Hematopoietic multipotent progenitor cell treated with erythropoietin and hydrocortisone succinate and interleukin-3 and kit ligand, for 4 days (in vitro differentiated cells): ENCODE results near the gene SSTR4.
"Not testable (repeated sequence)": the region's sequence is repeated elsewhere in the genome, so short reads cannot be mapped to it uniquely, and the experiment has no call there.

Experiments used
- DNase-seq: peaks from one replicate; pipeline ENCODE4 v3.0.0-alpha.2; 2015

SSTR4 gene

GRCh38 chr20:23034721-23035671 is at the start of gene SSTR4:
Gene SSTR4, plus strand, starts transcription at chr20:23035312. Its CDS starts 172 bp downstream, at chr20:23035484.
- no peak for DNase-seq

GRCh38 chr20:22986601-22987000 is 48.5 kb upstream of the SSTR4 start:
- DNase-seq, result peak; percentile 17

GRCh38 chr20:22991424-22991823 is 43.7 kb upstream of the SSTR4 start:
- DNase-seq, result not testable (repeated sequence)

- no peak for DNase-seq
These were observed 41.3 kb upstream of the SSTR4 start for GRCh38 chr20:22993823-22994222.

- no peak for DNase-seq
These were observed 39.2 kb upstream of the SSTR4 start for GRCh38 chr20:22995923-22996322.

- DNase-seq, result no peak
These were observed 36.6 kb upstream of the SSTR4 start for GRCh38 chr20:22998476-22998875.

- no peak for DNase-seq
These were observed 35.4 kb upstream of the SSTR4 start for GRCh38 chr20:22999756-23000155.

- no peak for DNase-seq
These were observed 34.7 kb upstream of the SSTR4 start for GRCh38 chr20:23000232-23000947.

GRCh38 chr20:23002276-23002675 is 32.8 kb upstream of the SSTR4 start:
- no peak for DNase-seq

GRCh38 chr20:23003077-23003635 is 32.0 kb upstream of the SSTR4 start:
- DNase-seq, result no peak

GRCh38 chr20:23003881-23004460 is 31.1 kb upstream of the SSTR4 start:
- DNase-seq, result no peak

GRCh38 chr20:23005776-23006175 is 29.3 kb upstream of the SSTR4 start:
- DNase-seq, result peak; percentile 58

- DNase-seq, result no peak
These were observed 27.6 kb upstream of the SSTR4 start for GRCh38 chr20:23007462-23007861.

GRCh38 chr20:23007886-23008655 is 27.0 kb upstream of the SSTR4 start:
- DNase-seq, result no peak

GRCh38 chr20:23008667-23009066 is 26.4 kb upstream of the SSTR4 start:
- DNase-seq, result no peak

- DNase-seq, result no peak
These were observed 25.5 kb upstream of the SSTR4 start for GRCh38 chr20:23009636-23010035.

- DNase-seq, result no peak
These were observed 25.0 kb upstream of the SSTR4 start for GRCh38 chr20:23010096-23010495.

- DNase-seq, result no peak
These were observed 23.9 kb upstream of the SSTR4 start for GRCh38 chr20:23011008-23011721.

GRCh38 chr20:23013429-23013828 is 21.7 kb upstream of the SSTR4 start:
- DNase-seq, result no peak

- no peak for DNase-seq
These were observed 17.6 kb upstream of the SSTR4 start for GRCh38 chr20:23017516-23017915.

GRCh38 chr20:23018432-23018831 is 16.7 kb upstream of the SSTR4 start:
- DNase-seq, result no peak

- DNase-seq, result no peak
These were observed 16.2 kb upstream of the SSTR4 start for GRCh38 chr20:23018941-23019340.
